GM12873 (cell line): ENCODE measurements around the gene SGIP1.

Experiments used
- TF ChIP-seq, protein P1 (sequence below): IDR thresholded peaks from 2 replicates; pipeline ENCODE4 v1.5.1; 2012; ENCODE audit warnings: low read depth, mild to moderate bottlenecking, moderate library complexity, low read length, control low read depth; ENCODE audit not compliant: insufficient read depth; ENCODE audit errors: missing control alignments

The SGIP1 gene

DNA sequence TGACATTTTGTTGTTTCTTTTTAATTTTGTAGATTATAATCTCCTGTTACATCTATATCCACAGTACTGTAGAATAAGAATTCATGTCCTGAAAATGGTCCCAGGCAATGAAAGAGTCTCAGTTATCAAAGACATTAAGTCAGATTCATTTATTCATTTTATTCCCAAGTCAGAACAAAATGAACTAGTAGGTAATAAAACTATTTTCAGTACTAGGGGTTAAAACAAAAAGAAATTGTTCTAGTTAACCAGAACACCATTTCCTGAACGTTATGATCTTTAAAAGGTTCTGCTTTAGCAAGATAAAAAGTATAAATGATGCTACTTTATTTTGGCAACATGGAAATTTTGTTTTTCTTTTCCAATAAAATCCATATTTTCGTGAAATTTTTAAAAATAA, 211.5 kb downstream of the SGIP1 start:
- TF ChIP-seq, protein P1, sequence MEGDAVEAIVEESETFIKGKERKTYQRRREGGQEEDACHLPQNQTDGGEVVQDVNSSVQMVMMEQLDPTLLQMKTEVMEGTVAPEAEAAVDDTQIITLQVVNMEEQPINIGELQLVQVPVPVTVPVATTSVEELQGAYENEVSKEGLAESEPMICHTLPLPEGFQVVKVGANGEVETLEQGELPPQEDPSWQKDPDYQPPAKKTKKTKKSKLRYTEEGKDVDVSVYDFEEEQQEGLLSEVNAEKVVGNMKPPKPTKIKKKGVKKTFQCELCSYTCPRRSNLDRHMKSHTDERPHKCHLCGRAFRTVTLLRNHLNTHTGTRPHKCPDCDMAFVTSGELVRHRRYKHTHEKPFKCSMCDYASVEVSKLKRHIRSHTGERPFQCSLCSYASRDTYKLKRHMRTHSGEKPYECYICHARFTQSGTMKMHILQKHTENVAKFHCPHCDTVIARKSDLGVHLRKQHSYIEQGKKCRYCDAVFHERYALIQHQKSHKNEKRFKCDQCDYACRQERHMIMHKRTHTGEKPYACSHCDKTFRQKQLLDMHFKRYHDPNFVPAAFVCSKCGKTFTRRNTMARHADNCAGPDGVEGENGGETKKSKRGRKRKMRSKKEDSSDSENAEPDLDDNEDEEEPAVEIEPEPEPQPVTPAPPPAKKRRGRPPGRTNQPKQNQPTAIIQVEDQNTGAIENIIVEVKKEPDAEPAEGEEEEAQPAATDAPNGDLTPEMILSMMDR: no peak

DNA sequence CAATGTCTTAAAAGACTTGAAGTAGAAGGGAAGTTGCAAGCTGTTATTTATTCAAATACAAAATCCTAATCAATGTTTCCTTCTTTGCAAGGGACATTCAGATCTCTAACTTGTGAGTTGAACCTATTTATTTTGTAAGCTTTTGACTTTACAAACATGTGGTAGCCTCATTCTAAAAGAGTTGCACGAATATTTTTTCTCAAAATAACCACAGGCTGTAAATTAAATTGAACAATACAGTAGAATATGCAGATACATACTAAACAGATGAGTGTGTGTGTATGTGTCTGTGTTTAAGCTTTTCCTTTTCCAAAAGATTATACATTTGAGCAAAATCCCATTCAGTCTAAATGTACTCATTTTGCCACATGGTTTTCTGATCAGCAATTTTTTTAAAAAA, 213.5 kb downstream of the SGIP1 start:
- TF ChIP-seq, protein P1: no peak

DNA sequence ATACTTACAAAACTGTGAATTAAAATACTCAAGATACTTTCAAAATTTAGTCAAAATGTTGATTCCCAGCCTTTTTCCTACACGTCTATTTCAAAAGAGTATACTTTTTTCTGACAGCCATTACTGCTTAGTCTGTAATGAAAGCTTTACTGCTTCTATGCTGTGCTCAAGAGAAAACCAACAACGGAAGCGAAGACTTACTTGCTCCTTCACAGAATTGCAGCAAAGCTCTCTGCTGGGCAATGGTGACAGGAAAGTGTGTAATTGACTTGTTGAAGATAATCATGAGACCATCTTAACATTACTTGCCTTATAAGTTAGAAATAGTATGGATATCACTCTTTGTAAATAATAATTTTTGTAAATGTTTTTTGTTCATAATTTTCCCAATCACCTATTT, 216.6 kb downstream of the SGIP1 start:
- TF ChIP-seq, protein P1: no peak

DNA sequence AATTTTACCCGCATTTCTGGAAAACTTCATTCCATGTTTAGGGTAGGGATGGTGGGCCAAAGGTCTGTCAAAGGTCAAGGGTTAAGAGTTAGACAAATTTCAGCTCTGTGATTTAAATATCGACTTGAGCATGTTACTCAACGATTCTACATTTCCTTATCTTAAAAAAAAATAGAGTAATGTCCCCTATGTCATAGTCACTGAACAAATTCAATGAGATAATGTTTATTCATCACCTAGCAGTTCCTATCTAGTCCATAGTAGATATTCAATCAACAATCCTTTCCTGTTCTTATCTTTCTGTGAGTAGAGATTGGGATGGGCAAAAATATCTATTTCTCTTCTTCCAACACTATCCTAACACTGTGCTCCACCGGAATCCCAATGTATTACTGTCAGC, 217.2 kb downstream of the SGIP1 start:
- TF ChIP-seq, protein P1: no peak

DNA sequence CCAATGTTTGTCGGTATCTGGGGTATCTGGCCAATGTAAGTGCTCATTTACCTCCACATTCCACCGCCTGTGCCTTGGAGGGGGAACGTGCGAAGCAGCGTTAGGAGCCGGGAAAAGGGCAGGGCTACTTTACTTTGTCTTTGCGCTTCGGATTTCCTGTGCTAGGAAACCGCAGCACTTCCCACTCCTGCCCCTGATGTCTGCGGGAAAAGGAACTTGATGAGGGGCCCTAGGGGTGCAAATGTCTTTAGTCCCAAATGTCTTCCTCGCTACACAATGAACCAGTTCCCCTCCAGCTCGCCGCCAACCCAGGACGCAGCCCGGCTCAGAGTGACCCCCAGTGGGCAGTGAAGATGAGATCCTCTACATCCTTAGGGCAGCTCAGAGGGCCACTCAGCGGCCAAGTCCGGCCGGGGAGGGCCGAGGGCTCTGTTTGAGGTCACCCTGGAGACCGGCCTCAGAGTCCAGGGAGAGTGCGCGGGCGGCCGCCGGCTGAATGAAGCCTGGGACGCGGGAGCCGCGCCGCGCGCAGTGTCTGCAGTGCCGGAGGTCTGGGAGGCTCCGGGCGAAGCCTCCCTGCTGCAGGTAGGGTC, 218.1 kb downstream of the SGIP1 start, which contains the start of gene DYNLT5:
DYNLT5 (plus strand) TSS at position 460 of the 593 bp plus-strand sequence. CDS start 2,200 bp downstream, outside the sequence.
- TF ChIP-seq, protein P1: peak; percentile 4

DNA sequence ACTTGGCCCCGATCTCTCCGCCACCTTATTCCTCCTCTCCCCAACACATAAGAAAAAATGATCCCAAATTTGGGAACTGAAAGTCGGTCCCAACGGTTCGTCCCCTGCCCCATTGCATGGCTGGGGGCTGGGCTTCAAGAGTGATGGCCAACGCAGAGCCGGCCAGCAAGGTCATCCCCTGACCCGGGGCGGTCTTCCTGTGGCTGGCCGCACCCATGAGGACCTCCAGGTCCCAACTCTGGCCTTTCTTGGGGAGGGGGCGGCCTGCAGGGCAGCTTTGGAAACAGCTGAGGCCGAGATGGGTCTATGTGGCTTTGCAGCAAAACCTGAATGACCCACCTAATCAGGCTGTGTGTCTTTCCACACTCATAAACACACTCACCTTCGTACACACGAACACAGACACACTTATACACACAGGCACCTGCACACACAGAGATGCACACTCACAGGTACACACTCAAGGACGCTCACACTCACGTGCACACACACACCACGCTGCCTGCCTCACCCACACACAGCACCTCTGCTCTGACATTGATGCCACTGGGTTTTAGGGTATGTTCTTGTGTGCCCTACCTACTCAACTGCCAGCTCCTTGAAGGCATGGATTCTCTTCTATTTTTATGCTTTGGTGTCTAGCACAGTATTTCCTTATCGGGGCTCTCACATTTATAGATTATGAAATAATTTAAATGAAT, 218.9 kb downstream of the SGIP1 start:
- TF ChIP-seq, protein P1: no peak

DNA sequence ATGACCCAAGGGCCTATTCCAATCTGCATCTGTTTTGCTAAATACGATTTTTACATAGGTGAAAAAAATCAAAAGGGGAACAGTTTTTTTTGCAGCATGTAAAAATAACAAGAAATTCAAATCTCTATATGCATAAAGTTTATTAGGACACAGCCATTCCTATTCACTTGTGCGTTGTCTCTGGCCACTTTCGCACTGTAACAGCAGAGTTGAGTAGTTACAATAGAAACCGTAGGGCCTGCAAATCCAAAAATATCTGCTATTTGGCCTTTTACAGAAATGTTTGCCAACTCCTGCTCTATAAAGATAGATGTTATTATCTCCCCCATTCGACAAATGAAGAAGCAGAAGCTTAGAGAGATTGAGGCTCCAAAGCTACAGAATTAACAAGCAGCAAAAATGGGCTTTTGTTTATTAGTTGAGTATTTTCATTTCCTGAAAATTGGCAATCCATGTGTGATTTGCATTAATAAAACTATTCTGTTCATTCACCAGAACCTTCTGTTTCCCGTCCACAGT, 223.8 kb downstream of the SGIP1 start:
- TF ChIP-seq, protein P1: no peak
